ENCODE data around the gene PASK.

- TF ChIP-seq CTCF (IDR thresholded peaks at IDR 0.05): no peak
- no peak for TF ChIP-seq POLR2A (IDR thresholded peaks at IDR 0.05)
- TF ChIP-seq EP300 (IDR thresholded peaks at IDR 0.05): no peak
These were observed 67.5 kb downstream of the PASK start for GRCh38 chr2:241081643-241082340.

All from sigmoid colon (tissue), 4 donors.